K562 (cell line): ENCODE results near the gene RIT1. TPM values are rescaled to one million over a fixed set of nuclear protein-coding genes. Genes with fewer than 3 reads are reported as not detected.

Source experiments
- ATF1 ChIP-seq, 2 experiments: fragments of 450-650 bp in 1 of 2; IDR thresholded peaks; 2 replicates each; pipeline ENCODE4 v1.6.1; 2016; ENCODE audit warnings: missing compliant biosample characterization in 1 of 2, missing genetic modification characterization in 1 of 2
- CBFB ChIP-seq: sonication (generic); formaldehyde crosslinking; IDR thresholded peaks from 2 replicates; pipeline ENCODE4 v1.4.0; 2020; ENCODE audit warnings: mild to moderate bottlenecking, missing genetic modification reagents
- DLX4 ChIP-seq: fragments of 250-450 bp; sonication (Bioruptor Pico); IDR thresholded peaks from 2 replicates; pipeline ENCODE4 v1.6.1; 2021; ENCODE audit warnings: mild to moderate bottlenecking
- DMBX1 ChIP-seq: fragments of 250-450 bp; sonication (Bioruptor Pico); IDR thresholded peaks from 2 replicates; pipeline ENCODE4 v1.8.0; 2022; ENCODE audit warnings: inconsistent platforms, mild to moderate bottlenecking, moderate library complexity, borderline replicate concordance
- E2F4 ChIP-seq: sonication (generic); formaldehyde crosslinking; IDR thresholded peaks from 2 replicates; pipeline ENCODE4 v1.8.0; 2022; ENCODE audit warnings: mild to moderate bottlenecking, low read depth, missing genetic modification reagents
- ELK1 ChIP-seq: sonication (generic); formaldehyde crosslinking; IDR thresholded peaks from 2 replicates; pipeline ENCODE4 v1.8.1; 2022; ENCODE audit warnings: missing genetic modification reagents
- GTF3C2 ChIP-seq: IDR thresholded peaks from 3 replicates; pipeline ENCODE4 v1.6.1; 2011; ENCODE audit warnings: borderline replicate concordance, mild to moderate bottlenecking, moderate library complexity; ENCODE audit not compliant: insufficient read length; ENCODE audit errors: extremely low read depth
- HINFP ChIP-seq: fragments of 450-650 bp; conservative IDR thresholded peaks from 2 replicates; pipeline ENCODE4 v1.6.1; 2016; ENCODE audit warnings: missing genetic modification characterization, low read depth, mild to moderate bottlenecking, control low read depth, missing compliant biosample characterization
- MTA2 ChIP-seq: fragments of 450-650 bp; IDR thresholded peaks from 2 replicates; pipeline ENCODE4 v1.6.1; 2016; ENCODE audit warnings: low read depth
- NR0B1 ChIP-seq: fragments of 450-650 bp; IDR thresholded peaks from one replicate; pipeline ENCODE4 v1.6.1; 2018; ENCODE audit warnings: mild to moderate bottlenecking, moderate library complexity; ENCODE audit not compliant: partially characterized antibody
- PPARD ChIP-seq: fragments of 250-450 bp; sonication (Bioruptor Pico); IDR thresholded peaks from 2 replicates; pipeline ENCODE4 v1.8.0; 2022; ENCODE audit warnings: inconsistent platforms, mild to moderate bottlenecking, moderate library complexity
- SPI1 ChIP-seq: IDR thresholded peaks from 2 replicates; pipeline ENCODE4 v1.6.1; 2011; ENCODE audit warnings: low read depth, low read length, control low read depth, borderline replicate concordance
- ZBTB8A ChIP-seq: fragments of 450-650 bp; IDR thresholded peaks from 2 replicates; pipeline ENCODE4 v1.6.1; 2018; ENCODE audit warnings: mild to moderate bottlenecking, moderate library complexity; ENCODE audit not compliant: partially characterized antibody
- ZFPM2 ChIP-seq: fragments of 250-450 bp; sonication (Bioruptor Pico); IDR thresholded peaks from 2 replicates; pipeline ENCODE4 v1.5.1; 2022; ENCODE audit warnings: mild to moderate bottlenecking
- ZNF124 ChIP-seq: sonication (generic); formaldehyde crosslinking; IDR thresholded peaks from 2 replicates; pipeline ENCODE4 v1.8.1; 2022; ENCODE audit warnings: missing genetic modification reagents
- ZNF143 ChIP-seq: sonication (generic); formaldehyde crosslinking; IDR thresholded peaks from 2 replicates; pipeline ENCODE4 v1.9.0; 2022; ENCODE audit warnings: mild to moderate bottlenecking, missing genetic modification reagents
- ZNF274 ChIP-seq: IDR thresholded peaks from 2 replicates; pipeline ENCODE4 v1.6.1; 2011; ENCODE audit warnings: low read depth, mild to moderate bottlenecking, low read length, moderate library complexity, borderline replicate concordance
- ZNF717 ChIP-seq: fragments of 250-450 bp; sonication (Bioruptor Pico); IDR thresholded peaks from 2 replicates; pipeline ENCODE4 v1.5.0; 2021
- polyA plus RNA-seq, 8 experiments: library from polyadenylated mRNA; depleted of rRNA in 4 of 8; stranded (reverse) in 5 of 8; unstranded in 3 of 8; fragments of >200 nt; fragmentation: Nextera tagmentation in 2 of 8; fragmentation: Illumina TruSeq in 1 of 8; extraction: Ambion mirVana in 2 of 8; extraction: Trizol in 1 of 8; gene quantifications; 2 replicates each; pipeline versions ENCODE4 v1.2.1 to v1.2.3, GENCODE V29; 2011 to 2014; ENCODE audit warnings: inconsistent platforms in 1 of 8, missing spikeins in 1 of 8
- total RNA-seq, 7 experiments: library from RNA; depleted of rRNA in 6 of 7; stranded (reverse); fragments of >200 nt in 6 of 7; fragmentation: Illumina TruSeq in 2 of 7; extraction: Trizol in 2 of 7; gene quantifications; 2 replicates each; pipeline versions ENCODE4 v1.2.1 to v1.2.3, GENCODE V29; 2011 to 2021; ENCODE audit warnings: low replicate concordance in 1 of 7

RIT1 gene
- total and polyA plus RNA-seq, 9 of the 15 experiments (the other 6 are each of a cell fraction or from before 2014, with no cell fraction given): 13.5 to 57.6 (median 22.9) TPM

GRCh38 chr1:155934097-155934935, 23.2 kb upstream of the RIT1 start, which contains the start of gene KHDC4 (continued):
- TF ChIP-seq GTF3C2 (no peak), HINFP (tag) (no peak), ZNF143 (CRISPR knock-in tag) (no peak), ZBTB8A (no peak), ZFPM2 (0 out of 2 replicates have a peak, but pooled peaks have one; percentile 84), ZNF124 (CRISPR knock-in tag) (no peak), E2F4 (no peak), CBFB (CRISPR knock-in tag) (no peak; the same call in 1 of the 2 replicates), SPI1 (peak; percentile 78), ZNF274 (no peak), DLX4 (CRISPR knock-in tag) (no peak), ELK1 (CRISPR knock-in tag) (no peak), MTA2 (peak; percentile 76), ATF1 (CRISPR knock-in tag; IDR thresholded peaks at IDR 0.05) (no peak), ATF1 (tag; IDR thresholded peaks at IDR 0.05) (peak; percentile 96), ZNF717 (CRISPR knock-in tag) (no peak), NR0B1 (no peak), DMBX1 (CRISPR knock-in tag) (no peak), PPARD (CRISPR knock-in tag) (no peak)
